Measurements from ENCODE around the gene SCAMP4.

The SCAMP4 gene

GRCh38 chr19:1912760-1913505 is 7.7 kb downstream of the SCAMP4 start:
- DNase-seq (ENCODE audit: low read depth), result no peak

GRCh38 chr19:1913781-1914577 is 8.8 kb downstream of the SCAMP4 start:
- DNase-seq (ENCODE audit: low read depth), result no peak

DNA sequence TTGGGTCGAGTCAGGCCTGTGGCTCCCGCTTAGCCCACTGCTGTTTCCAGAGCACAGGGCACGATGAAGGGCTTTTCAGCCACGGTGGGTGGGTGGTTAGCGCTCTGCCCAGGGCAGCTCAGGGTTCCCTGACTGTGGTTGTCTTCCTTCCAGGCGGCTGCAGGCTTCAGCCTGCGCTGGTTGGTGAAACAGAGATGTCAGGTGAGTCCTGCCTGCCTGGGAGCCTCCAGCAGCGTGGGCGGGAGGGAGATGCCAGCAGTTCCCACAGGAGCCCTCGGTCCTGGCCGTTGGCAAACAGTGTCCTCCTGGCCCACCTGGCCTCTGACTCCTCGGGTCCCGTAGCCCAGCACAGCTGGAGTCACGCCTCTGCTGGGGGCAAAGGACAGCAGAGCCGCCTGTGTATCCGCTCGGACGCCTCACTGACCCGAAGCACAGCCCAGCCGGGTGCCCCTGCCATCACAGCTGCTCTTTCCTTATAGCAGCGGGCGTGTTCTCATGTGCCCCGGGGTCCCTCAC is 9.7 kb downstream of the SCAMP4 start:
- no peak for DNase-seq (ENCODE audit: low read depth)

DNA sequence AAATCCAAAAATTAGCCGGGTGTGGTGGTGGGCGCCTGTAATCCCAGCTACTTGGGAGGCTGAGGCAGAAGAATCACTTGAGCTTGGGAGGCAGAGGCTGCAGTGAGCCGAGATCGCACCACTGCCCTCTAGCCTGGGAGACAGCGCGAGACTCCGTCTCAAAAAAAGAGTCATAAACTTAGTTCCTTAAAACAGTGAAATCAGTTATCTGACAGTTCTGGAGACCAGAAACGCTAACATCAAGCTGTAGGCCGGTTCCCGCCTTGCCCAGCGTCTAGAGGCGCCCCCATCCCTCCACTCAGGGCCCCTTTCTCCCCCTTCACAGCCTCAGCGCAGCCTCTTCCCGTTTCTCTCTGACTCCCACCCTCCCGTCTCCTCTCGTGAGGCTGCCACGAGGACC is 11.9 kb downstream of the SCAMP4 start:
- DNase-seq (ENCODE audit: low read depth), result no peak

GRCh38 chr19:1917926-1918325 is 12.7 kb downstream of the SCAMP4 start:
- DNase-seq (ENCODE audit: low read depth), result no peak

DNA sequence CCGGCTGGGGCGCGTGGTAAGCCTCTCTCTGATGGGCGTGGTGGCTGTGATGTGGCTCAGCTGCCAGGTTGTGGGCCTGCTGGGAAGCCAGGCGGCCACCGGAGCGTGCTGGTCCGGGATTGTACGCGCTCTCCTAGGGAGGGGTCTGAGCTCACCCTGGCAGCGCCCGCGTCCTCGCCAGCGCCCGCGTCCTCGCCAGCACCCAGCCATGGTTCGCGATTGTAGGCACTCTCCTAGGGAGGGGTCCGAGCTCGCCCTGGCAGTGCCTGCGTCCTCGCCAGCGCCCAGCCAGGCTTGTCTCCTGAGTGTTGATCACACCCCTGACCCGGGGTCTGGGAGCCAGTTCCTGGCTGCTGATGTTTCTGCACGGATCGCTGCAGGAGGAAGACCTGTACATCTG is 13.8 kb downstream of the SCAMP4 start:
- DNase-seq (ENCODE audit: low read depth), result no peak

GRCh38 chr19:1920644-1921043 is 15.4 kb downstream of the SCAMP4 start:
- DNase-seq (ENCODE audit: low read depth), result no peak

GRCh38 chr19:1921326-1921725 is 16.1 kb downstream of the SCAMP4 start:
- no peak for DNase-seq (ENCODE audit: low read depth)

DNA sequence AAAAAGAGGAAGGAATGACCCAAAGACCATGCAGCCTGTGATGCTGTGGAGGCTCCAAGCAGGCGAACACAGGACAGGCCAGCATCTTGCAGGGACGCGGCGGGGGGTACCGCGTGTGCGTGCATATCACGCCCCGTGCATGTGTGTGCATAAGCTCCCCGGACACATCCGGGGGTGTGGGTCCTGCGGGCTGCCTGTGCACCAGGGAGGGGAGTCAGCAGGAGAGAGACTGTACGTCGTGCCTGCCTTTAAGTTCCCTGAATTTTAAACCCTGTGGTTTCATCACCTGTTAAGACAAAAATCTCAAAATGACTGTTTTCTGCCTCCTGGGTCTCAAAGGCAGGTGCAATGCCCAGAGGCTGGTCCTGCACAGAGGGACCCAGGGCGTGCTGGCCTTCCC is 16.6 kb downstream of the SCAMP4 start:
- DNase-seq (ENCODE audit: low read depth), result no peak

- no peak for DNase-seq (ENCODE audit: low read depth)
These were observed 17.6 kb downstream of the SCAMP4 start for GRCh38 chr19:1922803-1923202.

DNA sequence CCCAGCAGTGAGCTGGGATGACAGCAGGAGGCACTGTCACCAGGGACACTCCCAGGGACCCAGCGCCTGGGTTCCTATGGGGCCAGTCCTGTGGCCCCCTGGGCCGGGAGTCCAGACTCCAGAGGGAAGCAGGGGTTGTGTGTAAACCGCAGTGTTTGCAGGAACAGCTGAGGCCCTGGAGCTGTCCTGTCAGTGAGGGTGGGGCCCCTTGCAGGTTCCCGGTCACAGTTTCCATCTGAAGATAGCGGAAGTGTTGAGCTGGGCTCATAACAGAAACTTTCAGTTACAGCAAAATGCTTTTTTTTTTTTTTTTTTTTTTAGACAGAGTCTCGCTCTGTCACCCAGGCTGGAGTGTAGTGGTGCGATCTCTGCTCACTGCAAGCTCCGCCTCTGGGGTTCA is 18.1 kb downstream of the SCAMP4 start:
- no peak for DNase-seq (ENCODE audit: low read depth)

- DNase-seq (ENCODE audit: low read depth), result no peak
These were observed 19.2 kb downstream of the SCAMP4 start for GRCh38 chr19:1924320-1924961.

DNA sequence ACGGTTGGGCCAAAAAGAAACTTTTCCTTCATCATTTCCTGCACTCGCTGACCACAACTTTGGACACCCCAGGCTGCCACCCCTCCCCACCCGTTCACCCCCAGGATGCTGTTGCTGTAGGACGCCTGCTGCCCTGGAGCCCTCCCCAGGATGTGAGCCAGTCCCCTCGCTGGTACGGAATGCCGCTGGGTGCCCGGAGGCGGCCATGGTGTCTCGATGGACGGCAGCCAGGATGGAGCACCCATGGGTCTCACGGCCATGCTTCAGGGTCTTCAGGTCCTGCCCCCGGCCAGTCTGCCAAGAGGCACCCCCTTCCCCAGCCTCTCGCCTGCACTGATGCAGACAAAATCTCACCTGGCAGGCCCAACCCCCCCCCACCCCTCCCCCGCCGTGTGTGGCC is 20.3 kb downstream of the SCAMP4 start:
- DNase-seq (ENCODE audit: low read depth), result no peak

- DNase-seq (ENCODE audit: low read depth), result peak; percentile 74
These were observed 24.0 kb downstream of the SCAMP4 start for GRCh38 chr19:1929021-1929742.

DNA sequence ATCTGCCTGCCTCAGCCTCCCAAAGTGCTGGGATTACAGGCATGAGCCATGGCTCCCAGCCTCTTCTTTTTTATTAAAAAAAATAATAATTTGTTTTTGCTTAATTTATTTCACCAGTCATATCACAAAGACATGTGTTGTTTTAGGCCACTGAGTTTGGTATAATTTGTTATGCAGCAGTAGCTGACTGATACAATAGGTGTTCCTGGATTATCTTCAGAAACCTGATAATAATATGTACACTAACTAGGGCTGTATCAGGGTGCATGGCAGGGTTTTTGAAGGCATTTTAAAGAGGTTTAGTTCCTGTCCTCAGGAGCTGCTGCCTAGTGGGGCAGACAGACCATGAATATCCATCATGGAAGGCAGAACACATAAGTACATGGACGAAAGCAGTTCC is 26.2 kb downstream of the SCAMP4 start:
- DNase-seq (ENCODE audit: low read depth), result no peak

DNA sequence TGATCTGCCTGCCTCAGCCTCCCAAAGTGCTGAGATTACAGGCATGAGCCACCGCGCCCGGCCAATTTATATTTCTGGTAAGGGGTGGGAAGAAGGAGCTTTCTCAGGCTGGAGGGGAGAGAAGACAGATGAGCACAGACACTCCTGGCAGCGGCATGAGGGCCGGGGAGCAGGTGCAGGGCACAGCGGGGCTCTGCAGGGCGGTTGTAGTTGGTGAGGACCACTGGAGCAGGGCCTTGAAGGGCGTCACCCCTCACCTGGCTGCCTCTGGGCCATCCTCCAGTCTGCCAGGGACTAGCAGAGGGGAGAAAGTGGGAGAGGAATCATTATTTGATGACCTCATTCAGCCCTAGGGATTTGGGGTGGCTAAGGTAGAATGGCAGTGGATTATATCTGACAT is 27.2 kb downstream of the SCAMP4 start:
- no peak for DNase-seq (ENCODE audit: low read depth)

- DNase-seq (ENCODE audit: low read depth), result no peak
These were observed 28.0 kb downstream of the SCAMP4 start for GRCh38 chr19:1933244-1933643.

- DNase-seq (ENCODE audit: low read depth), result no peak
These were observed 28.7 kb downstream of the SCAMP4 start for GRCh38 chr19:1933942-1934341.

- DNase-seq (ENCODE audit: low read depth), result no peak
These were observed 30.4 kb downstream of the SCAMP4 start for GRCh38 chr19:1935484-1936208.

GRCh38 chr19:1936430-1936829 is 31.2 kb downstream of the SCAMP4 start:
- DNase-seq (ENCODE audit: low read depth), result no peak

GRCh38 chr19:1936916-1937610 is 31.9 kb downstream of the SCAMP4 start:
- DNase-seq (ENCODE audit: low read depth), result no peak
